CD8-positive, alpha-beta memory T cell (primary cell): Measurements from ENCODE around the gene FAM174C. TPM values are rescaled to one million over a fixed set of nuclear protein-coding genes. Genes with fewer than 3 reads are reported as not detected.

Experiments used
- CTCF ChIA-PET: fragments of 350-600 bp; sonication (Branson Sonifier 250); formaldehyde crosslinking; loops from one replicate; lab custom pipeline; 2021; ENCODE audit warnings: antibody characterized with exemption; lab: Charles Lee
- POLR2A ChIA-PET: fragments of 350-600 bp; sonication (Branson Sonifier 250); formaldehyde crosslinking; loops from one replicate; lab custom pipeline; 2021; ENCODE audit warnings: antibody characterized with exemption; lab: Charles Lee
- DNase-seq, 5 donors: peaks; one replicate each; pipeline versions ENCODE4 v3.0.0 to v3.0.0-alpha.2; 2020 to 2022; ENCODE audit warnings: mixed read lengths in 1 of 5
- H3K27ac ChIP-seq: one replicate; pipeline ENCODE4 v1.7.0; 2013; ENCODE audit warnings: low read depth, mild to moderate bottlenecking, low read length, moderate library complexity
- H3K27me3 ChIP-seq: 2 replicates; pipeline ENCODE4 v1.7.0; 2013; ENCODE audit warnings: low read length, mild to moderate bottlenecking; ENCODE audit not compliant: insufficient read depth, poor library complexity, severe bottlenecking
- H3K36me3 ChIP-seq: 2 replicates; pipeline ENCODE4 v1.7.0; 2013; ENCODE audit warnings: mild to moderate bottlenecking, low read length, moderate library complexity; ENCODE audit not compliant: insufficient read depth
- H3K4me1 ChIP-seq: 2 replicates; pipeline ENCODE4 v1.7.0; 2013; ENCODE audit warnings: mild to moderate bottlenecking, low read length, moderate library complexity; ENCODE audit not compliant: insufficient read depth
- H3K4me3 ChIP-seq: 2 replicates; pipeline ENCODE4 v1.7.0; 2013; ENCODE audit warnings: mild to moderate bottlenecking, low read length
- H3K9me3 ChIP-seq: 2 replicates; pipeline ENCODE4 v1.7.0; 2013; ENCODE audit warnings: mild to moderate bottlenecking, low read length
- H3K27ac Mint-ChIP-seq, 8 donors: one replicate each; pipeline ENCODE4 v1.8.0; 2020 to 2021; ENCODE audit warnings: mixed read lengths in 8 of 8, mild to moderate bottlenecking in 6 of 8, inconsistent platforms in 3 of 8, moderate library complexity in 3 of 8
- H3K27me3 Mint-ChIP-seq, 2 donors: one replicate each; pipeline ENCODE4 v1.8.0; 2020 to 2021; ENCODE audit warnings: mixed read lengths in 2 of 2, mild to moderate bottlenecking in 1 of 2, moderate library complexity in 1 of 2
- H3K36me3 Mint-ChIP-seq, 3 donors: one replicate each; pipeline ENCODE4 v1.8.0; 2020 to 2021; ENCODE audit warnings: mixed read lengths in 3 of 3, inconsistent platforms in 1 of 3, mild to moderate bottlenecking in 1 of 3
- H3K4me1 Mint-ChIP-seq, 3 donors: one replicate each; pipeline ENCODE4 v1.8.0; 2020 to 2021; ENCODE audit warnings: mixed read lengths in 3 of 3, inconsistent platforms in 1 of 3, mild to moderate bottlenecking in 1 of 3
- H3K4me3 Mint-ChIP-seq, 7 donors: one replicate each; pipeline ENCODE4 v1.8.0; 2020 to 2021; ENCODE audit warnings: mixed read lengths in 7 of 7, mild to moderate bottlenecking in 6 of 7, moderate library complexity in 4 of 7, inconsistent platforms in 2 of 7
- H3K9me3 Mint-ChIP-seq, 5 donors: one replicate each; pipeline ENCODE4 v1.8.0; 2020 to 2022; ENCODE audit warnings: mixed read lengths in 5 of 5, mild to moderate bottlenecking in 3 of 5, moderate library complexity in 2 of 5, inconsistent platforms in 1 of 5
- polyA plus RNA-seq: library from polyadenylated mRNA; unstranded; fragments of 300-500 nt; fragmentation: Illumina TruSeq; gene quantifications from one replicate; pipeline ENCODE4 v1.2.3, GENCODE V29; 2021
- total RNA-seq, 2 experiments: library from RNA; stranded (reverse); gene quantifications; one replicate each; pipeline ENCODE4 v1.2.3, GENCODE V29; 2021

FAM174C gene
- total and polyA plus RNA-seq, 3 experiments from 2014 or later, result 100 to 113 (median 113) TPM

DNA sequence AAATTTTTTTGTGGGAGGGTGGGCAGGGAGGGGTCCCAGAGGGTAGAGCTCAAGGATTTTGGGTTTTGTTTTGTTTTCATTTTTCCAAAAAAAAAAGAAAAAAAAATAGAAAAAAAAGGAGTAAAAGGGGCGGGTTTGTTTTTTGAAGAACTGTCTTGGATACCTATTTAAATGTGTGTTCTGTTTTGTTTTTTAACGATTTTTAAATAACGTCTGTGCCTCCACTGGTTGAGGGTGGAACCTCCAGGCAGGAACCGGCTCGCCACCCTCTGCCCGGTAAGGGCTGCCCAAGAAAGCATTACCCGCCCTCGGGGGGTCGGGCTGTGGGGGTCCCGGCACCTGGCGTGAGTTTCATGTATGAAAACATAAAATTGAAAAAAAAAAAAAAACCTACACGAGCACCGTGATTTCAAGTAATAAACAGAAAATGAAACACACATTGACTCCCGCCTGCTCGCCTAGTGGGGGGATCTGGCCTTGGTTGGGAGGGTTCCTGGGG lies 16.6 kb upstream of the FAM174C start:
- ChIA-PET CTCF (interaction anchor here (1.1 to 7.9 kb wide), 3 partner anchors 9 to 14 kb away, joined by 5 to 99 read pairs (median 18); partner anchors contain the start of gene CIRBP), POLR2A (interaction anchor here (0.6 to 4.1 kb wide), 7 partner anchors 8 to 230 kb away, joined by 3 to 41 read pairs (median 5); partner anchors contain the start of gene CIRBP)
- no peak for DNase-seq
- Mint-ChIP-seq H3K9me3 (no peaks in the 10 kb centered on the region), H3K4me3 (peak overlapping the region; percentile 85 to 91 (median 88)), H3K27me3 (peaks cover 0 to 7% of the 10 kb centered on the region in 2 donors), H3K36me3 (peaks cover 4 to 47% (median 7%) of the 10 kb centered on the region in 3 donors), H3K4me1 (peaks cover 49 to 79% (median 49%) of the 10 kb centered on the region in 3 donors), H3K27ac (peak overlapping the region; percentile 97 to 100 (median 98))
- Histone ChIP-seq H3K4me1 (peaks cover 83% of the 10 kb centered on the region), H3K4me3 (peak overlapping the region; percentile 86), H3K27ac (peak overlapping the region; percentile 98), H3K27me3 (no peaks in the 10 kb centered on the region), H3K9me3 (no peaks in the 10 kb centered on the region), H3K36me3 (peaks cover 30% of the 10 kb centered on the region)

GRCh38 chr19:1259206-1259875 lies 16.0 kb upstream of the FAM174C start:
- H3K36me3 ChIP-seq, result peaks cover 25% of the 10 kb centered on the region
- CTCF ChIA-PET, result interaction anchor here (1.1 to 7.9 kb wide), 4 partner anchors 8 to 15 kb away, joined by 3 to 99 read pairs (median 12); partner anchors contain the start of gene CIRBP
- POLR2A ChIA-PET, result interaction anchor here (0.6 to 4.1 kb wide), 5 partner anchors 9 to 262 kb away, joined by 3 to 41 read pairs (median 5); partner anchors contain the start of gene CIRBP
- DNase-seq, result peak; percentile 66 to 86 (median 80)
- H3K4me1 ChIP-seq, result peaks cover 77% of the 10 kb centered on the region
- Mint-ChIP-seq H3K27me3 (peaks cover 0 to 7% of the 10 kb centered on the region in 2 donors), H3K27ac (peak overlapping the region; percentile 97 to 100 (median 98)), H3K9me3 (no peaks in the 10 kb centered on the region), H3K4me1 (peaks cover 48 to 81% (median 49%) of the 10 kb centered on the region in 3 donors), H3K4me3 (peak overlapping the region; percentile 85 to 91 (median 88)), H3K36me3 (peaks cover 4 to 46% (median 7%) of the 10 kb centered on the region in 3 donors)
- peak overlapping the region; percentile 86 for H3K4me3 ChIP-seq
- no peaks in the 10 kb centered on the region for H3K27me3 ChIP-seq
- H3K9me3 ChIP-seq, result no peaks in the 10 kb centered on the region
- H3K27ac ChIP-seq, result peak overlapping the region; percentile 98

GRCh38 chr19:1259876-1260748 lies 15.2 kb upstream of the FAM174C start:
- Histone ChIP-seq H3K36me3 (peaks cover 17% of the 10 kb centered on the region), H3K9me3 (no peaks in the 10 kb centered on the region), H3K4me1 (peaks cover 73% of the 10 kb centered on the region), H3K27ac (peak overlapping the region; percentile 98), H3K4me3 (peak overlapping the region; percentile 86), H3K27me3 (no peaks in the 10 kb centered on the region)
- peaks cover 0 to 5% of the 10 kb centered on the region in 2 donors for H3K27me3 Mint-ChIP-seq
- peak overlapping the region; percentile 97 to 100 (median 98) for H3K27ac Mint-ChIP-seq
- H3K4me3 Mint-ChIP-seq, result peak overlapping the region; percentile 87 to 96 (median 91)
- DNase-seq, result peak; percentile 52 to 78 (median 63)
- CTCF ChIA-PET, result interaction anchor here (1.1 to 10.3 kb wide), 4 partner anchors 9 to 16 kb away, joined by 3 to 484 read pairs (median 12); partner anchors contain the start of genes ATP5F1D and CIRBP
- peaks cover 4 to 38% (median 4%) of the 10 kb centered on the region in 3 donors for H3K36me3 Mint-ChIP-seq
- POLR2A ChIA-PET, result interaction anchor here (0.6 to 4.1 kb wide), 10 partner anchors 9 to 263 kb away, joined by 3 to 41 read pairs (median 4); partner anchors contain the start of gene CIRBP
- H3K4me1 Mint-ChIP-seq, result peaks cover 44 to 79% (median 45%) of the 10 kb centered on the region in 3 donors
- H3K9me3 Mint-ChIP-seq, result no peaks in the 10 kb centered on the region

- H3K27ac Mint-ChIP-seq, result peak overlapping the region; percentile 98 to 100 (median 100)
- Histone ChIP-seq H3K4me1 (peaks cover 70% of the 10 kb centered on the region), H3K27me3 (no peaks in the 10 kb centered on the region), H3K9me3 (no peaks in the 10 kb centered on the region), H3K4me3 (peak overlapping the region; percentile 95), H3K27ac (peak overlapping the region; percentile 98), H3K36me3 (peaks cover 9% of the 10 kb centered on the region)
- ChIA-PET POLR2A (interaction anchor here (0.7 to 4.1 kb wide), 8 partner anchors 8 to 193 kb away, joined by 3 to 41 read pairs (median 5); partner anchors contain the start of gene CIRBP), CTCF (interaction anchor here (1.2 to 10.3 kb wide), 3 partner anchors 8 to 59 kb away, joined by 3 to 484 read pairs (median 4); partner anchors contain the start of gene ATP5F1D)
- peak overlapping the region; percentile 89 to 96 (median 92) for H3K4me3 Mint-ChIP-seq
- H3K27me3 Mint-ChIP-seq, result peaks cover 0 to 5% of the 10 kb centered on the region in 2 donors
- peaks cover 46 to 79% (median 48%) of the 10 kb centered on the region in 3 donors for H3K4me1 Mint-ChIP-seq
- H3K36me3 Mint-ChIP-seq, result peaks cover 4 to 30% (median 4%) of the 10 kb centered on the region in 3 donors
- peak; percentile 95 to 99 (median 97) for DNase-seq
- H3K9me3 Mint-ChIP-seq, result no peaks in the 10 kb centered on the region
Measured at GRCh38 chr19:1260749-1261537, 14.4 kb upstream of the FAM174C start.

DNA sequence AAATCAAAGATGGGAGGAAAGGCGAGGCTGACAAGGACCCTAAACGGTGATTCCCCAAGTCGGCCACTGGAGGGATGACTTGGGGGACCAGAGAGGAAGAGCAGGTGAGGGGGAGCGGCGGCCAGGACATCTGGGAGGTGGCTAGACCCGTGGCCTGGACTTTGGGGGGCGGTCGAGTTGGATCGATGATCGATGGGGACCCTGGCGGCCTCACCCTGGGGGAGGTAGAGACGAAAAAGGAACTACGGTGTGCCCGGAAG lies 13.9 kb upstream of the FAM174C start:
- H3K27ac Mint-ChIP-seq, result peak overlapping the region; percentile 98 to 100 (median 100)
- H3K36me3 Mint-ChIP-seq, result peaks cover 4 to 24% (median 4%) of the 10 kb centered on the region in 3 donors
- ChIA-PET CTCF (interaction anchor here (1.0 to 10.3 kb wide), 5 partner anchors 9 to 62 kb away, joined by 3 to 484 read pairs (median 3); partner anchors contain the start of gene ATP5F1D), POLR2A (interaction anchor here (1.0 to 4.1 kb wide), 6 partner anchors 8 to 17 kb away, joined by 3 to 41 read pairs (median 8); partner anchors contain the start of genes CIRBP and FAM174C)
- peak overlapping the region; percentile 98 for H3K27ac ChIP-seq
- no peaks in the 10 kb centered on the region for H3K27me3 ChIP-seq
- peaks cover 0 to 5% of the 10 kb centered on the region in 2 donors for H3K27me3 Mint-ChIP-seq
- DNase-seq, result no peak
- H3K9me3 ChIP-seq, result no peaks in the 10 kb centered on the region
- H3K4me3 Mint-ChIP-seq, result peak overlapping the region; percentile 89 to 96 (median 92)
- peaks cover 71% of the 10 kb centered on the region for H3K4me1 ChIP-seq
- H3K36me3 ChIP-seq, result peaks cover 8% of the 10 kb centered on the region
- H3K4me1 Mint-ChIP-seq, result peaks cover 47 to 79% (median 49%) of the 10 kb centered on the region in 3 donors
- peak overlapping the region; percentile 95 for H3K4me3 ChIP-seq
- no peaks in the 10 kb centered on the region for H3K9me3 Mint-ChIP-seq

DNA sequence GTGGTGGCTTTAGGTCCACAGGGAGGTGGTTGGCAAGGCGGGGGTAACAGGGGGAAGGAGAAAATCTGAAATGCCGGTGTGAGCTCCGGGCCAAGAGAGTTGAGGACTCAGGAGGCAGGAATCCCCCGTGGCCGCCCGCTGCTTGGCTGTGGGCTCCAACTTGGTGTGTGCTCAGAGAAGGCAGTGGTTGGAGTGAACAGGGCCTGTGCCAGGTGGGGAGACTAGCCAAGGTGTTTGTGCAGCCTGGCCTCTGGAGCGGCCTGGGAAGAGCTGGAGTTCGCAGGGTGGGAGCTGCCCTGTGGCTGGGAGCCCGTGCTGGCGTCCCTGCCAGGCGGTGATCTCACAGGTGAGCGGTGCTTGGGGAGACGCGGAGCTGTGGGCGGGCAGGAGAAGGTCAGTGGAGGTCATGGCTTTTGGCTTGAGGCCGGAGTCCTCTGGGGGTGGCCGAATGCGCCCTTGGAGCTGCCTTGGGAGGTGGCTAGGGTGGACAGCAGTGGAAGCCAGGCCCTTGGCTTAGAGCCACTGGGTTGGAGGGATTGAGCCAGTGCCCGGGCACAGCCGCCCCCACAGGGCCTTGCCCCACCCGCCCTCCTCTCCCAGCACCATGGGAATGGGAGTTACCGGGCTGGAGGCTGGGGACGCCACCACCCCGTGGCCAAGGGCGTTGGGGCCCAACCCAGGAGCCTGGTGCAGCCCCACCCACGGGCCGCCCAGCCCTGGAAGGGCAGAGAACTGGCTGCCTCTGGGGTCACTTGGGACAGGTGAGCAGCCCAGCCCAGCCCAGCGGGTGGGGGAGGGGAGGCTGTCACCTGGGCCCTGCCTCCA lies 13.3 kb upstream of the FAM174C start:
- Mint-ChIP-seq H3K4me1 (peaks cover 47 to 76% (median 49%) of the 10 kb centered on the region in 3 donors), H3K27ac (peak overlapping the region; percentile 98 to 100 (median 100)), H3K9me3 (no peaks in the 10 kb centered on the region), H3K27me3 (peaks cover 0 to 5% of the 10 kb centered on the region in 2 donors), H3K36me3 (peaks cover 4 to 21% (median 4%) of the 10 kb centered on the region in 3 donors), H3K4me3 (peak overlapping the region; percentile 89 to 96 (median 92))
- H3K27ac ChIP-seq, result peak overlapping the region; percentile 98
- peak; percentile 44 to 69 (median 51) for DNase-seq
- peak overlapping the region; percentile 95 for H3K4me3 ChIP-seq
- H3K9me3 ChIP-seq, result no peaks in the 10 kb centered on the region
- CTCF ChIA-PET, result interaction anchor here (1.0 to 10.3 kb wide), 5 partner anchors 9 to 62 kb away, joined by 3 to 484 read pairs (median 3); partner anchors contain the start of gene ATP5F1D
- H3K27me3 ChIP-seq, result no peaks in the 10 kb centered on the region
- POLR2A ChIA-PET, result interaction anchor here (1.0 to 2.0 kb wide), 6 partner anchors 9 to 18 kb away, joined by 3 to 8 read pairs (median 6); partner anchors contain the start of gene FAM174C
- peaks cover 8% of the 10 kb centered on the region for H3K36me3 ChIP-seq
- H3K4me1 ChIP-seq, result peaks cover 66% of the 10 kb centered on the region
